GM21528 (cell line): ENCODE measurements around the gene CORO2A.
"Not testable (repeated sequence)": the region's sequence is repeated elsewhere in the genome, so short reads cannot be mapped to it uniquely, and the experiment has no call there.

ENCODE experiments used
- ATAC-seq: cut with Tn5 transposase; IDR thresholded peaks from one replicate; pipeline ENCODE4 v1.9.1; 2021; ENCODE audit warnings: mild to moderate bottlenecking, moderate library complexity; ENCODE audit not compliant: unreplicated experiment, low FRiP score

The CORO2A gene

GRCh38 chr9:98146101-98146991, 46.1 kb downstream of the CORO2A start:
- ATAC-seq, result no peak

- ATAC-seq, result no peak
Observed at GRCh38 chr9:98144631-98145030, 47.8 kb downstream of the CORO2A start.

- no peak for ATAC-seq
Observed at GRCh38 chr9:98144076-98144475, 48.4 kb downstream of the CORO2A start.

GRCh38 chr9:98142925-98143481, 49.4 kb downstream of the CORO2A start:
- ATAC-seq, result no peak

- no peak for ATAC-seq
Observed at GRCh38 chr9:98142182-98142907, 50.1 kb downstream of the CORO2A start.

- no peak for ATAC-seq
Observed at GRCh38 chr9:98140503-98140902, 51.9 kb downstream of the CORO2A start.

GRCh38 chr9:98136489-98136888, 55.9 kb downstream of the CORO2A start:
- ATAC-seq, result no peak

GRCh38 chr9:98135938-98136337, 56.5 kb downstream of the CORO2A start:
- ATAC-seq, result no peak

GRCh38 chr9:98135558-98135934, 56.9 kb downstream of the CORO2A start:
- ATAC-seq, result no peak

GRCh38 chr9:98134702-98135557, 57.5 kb downstream of the CORO2A start:
- no peak for ATAC-seq

GRCh38 chr9:98132806-98133631, 59.4 kb downstream of the CORO2A start:
- no peak for ATAC-seq

- no peak for ATAC-seq
Observed at GRCh38 chr9:98132158-98132557, 60.3 kb downstream of the CORO2A start.

- ATAC-seq, result no peak
Observed at GRCh38 chr9:98130576-98131228, 61.7 kb downstream of the CORO2A start.

GRCh38 chr9:98130060-98130459, 62.4 kb downstream of the CORO2A start:
- not testable (repeated sequence) for ATAC-seq

GRCh38 chr9:98129451-98129881, 63.0 kb downstream of the CORO2A start:
- no peak for ATAC-seq

GRCh38 chr9:98128316-98128715, 64.1 kb downstream of the CORO2A start:
- ATAC-seq, result no peak

- no peak for ATAC-seq
Observed at GRCh38 chr9:98127226-98127625, 65.2 kb downstream of the CORO2A start.

- ATAC-seq, result no peak
Observed at GRCh38 chr9:98124637-98125426, 67.6 kb downstream of the CORO2A start.
